Heart left ventricle (tissue), 16 donors: ENCODE data around the gene DYNC1I1. TPM values are rescaled to one million over a fixed set of nuclear protein-coding genes. Genes with fewer than 3 reads are reported as not detected.
A peak's percentile ranks its signal among the peaks of the same experiment; 100 is the strongest.

Source experiments
- ATAC-seq, 4 donors: fragments of 200-7000 bp; cut with Tn5 transposase; one replicate each; pipeline ENCODE4 v1.9.1; 2020 to 2022; ENCODE audit warnings: moderate library complexity in 4 of 4, mild to moderate bottlenecking in 3 of 4, moderate number of reproducible peaks in 1 of 4
- DNase-seq, 5 donors: peaks; one replicate each; pipeline ENCODE4 v3.0.0-alpha.2; 2020
- H3K27ac ChIP-seq, 12 donors: fragments of 200-600 bp; sonication (generic) in 4 of 12; one replicate each; pipeline versions ENCODE4 v1.5.0 to v1.8.0; 2016 to 2022; ENCODE audit warnings: mild to moderate bottlenecking in 2 of 12
- H3K27me3 ChIP-seq, 9 donors: fragments of 200-600 bp; sonication (generic) in 2 of 9; one replicate each; pipeline versions ENCODE4 v1.5.1 to v1.8.0; 2016 to 2022; ENCODE audit warnings: mild to moderate bottlenecking in 3 of 9
- H3K36me3 ChIP-seq, 9 donors: fragments of 200-600 bp; sonication (generic) in 2 of 9; one replicate each; pipeline versions ENCODE4 v1.5.0 to v1.8.0; 2018 to 2022; ENCODE audit warnings: mild to moderate bottlenecking in 2 of 9
- H3K4me1 ChIP-seq, 12 donors: fragments of 200-600 bp; sonication (generic) in 4 of 12; one replicate each; pipeline versions ENCODE4 v1.5.0 to v1.8.0; 2016 to 2022; ENCODE audit warnings: mild to moderate bottlenecking in 3 of 12
- H3K4me3 ChIP-seq, 12 donors: fragments of 200-600 bp; sonication (generic) in 4 of 12; one replicate each; pipeline versions ENCODE4 v1.5.0 to v1.8.0; 2017 to 2022; ENCODE audit warnings: mild to moderate bottlenecking in 9 of 12, moderate library complexity in 4 of 12
- H3K9me3 ChIP-seq, 12 donors: fragments of 200-600 bp; sonication (generic) in 4 of 12; one replicate each; pipeline versions ENCODE4 v1.5.0 to v1.8.0; 2016 to 2022; ENCODE audit warnings: mild to moderate bottlenecking in 1 of 12
- CTCF ChIP-seq, 12 donors: fragments of 200-600 bp; sonication (generic) in 4 of 12; IDR thresholded peaks; one replicate each; pipeline versions ENCODE4 v1.5.0 to v1.8.0; 2018 to 2022; ENCODE audit warnings: antibody characterized with exemption in 12 of 12, mild to moderate bottlenecking in 5 of 12
- POLR2A ChIP-seq, 2 donors: fragments of 450-650 bp; IDR thresholded peaks; one replicate each; pipeline ENCODE4 v1.6.1; 2017; ENCODE audit warnings: antibody characterized with exemption in 2 of 2, mild to moderate bottlenecking in 2 of 2, moderate library complexity in 2 of 2
- WGBS, 4 donors: extraction: QIAGEN DNeasy Blood & Tissue Kit in 2 of 4; methylation state at CpG; one replicate each; pipeline versions ENCODE4 v1.1.5 to v1.1.7; 2013 to 2018; 5-methylcytosine and 5-hydroxymethylcytosine counted together
- intact Hi-C, 10 donors: fragments of 100-400 bp; cut with DNase I; formaldehyde crosslinking; loops; one replicate each; pipeline versions ENCODE4 v1.11.1 to v1.14.2; 2022
- polyA plus RNA-seq, 2 donors: library from polyadenylated mRNA; stranded (reverse); fragments of 200-250 nt; gene quantifications; one replicate each; pipeline ENCODE4 v1.2.3, GENCODE V29; 2013
- total RNA-seq, 9 donors: library from RNA; depleted of rRNA in 2 of 9; stranded (reverse); fragments of >200 nt in 2 of 9; fragmentation: NEBNext Ultra II Directional in 3 of 9; extraction: Animal tissue kit (Norgen Biotek cat#: 25700) in 3 of 9; gene quantifications; one replicate each; pipeline versions ENCODE4 v1.1.0 to v1.2.4, GENCODE V29; 2016 to 2023
- donor health status: ischemic (EF 13 %, LVEDD 7.1; RV severe dilation, severe dysfunction).
- donor health status: healthy with polysubstance abuse.
- donor health status: DM: no; HTN: yes; CAD: no.
- donor health status: DM: no; HTN: no; CAD: no.
- donor health status: ischemic (EF 25% LVEDD 6.9; RV normal size, moderate dysfunction).
- donor health status: ischemic (EF 25% LVEDD 5.7; RV mildly dilated, moderate dysfunction).
- donor health status: healthy.
- donor health status: DM: yes; HTN: yes; CAD: no.
- donor health status: ischemic (EF 35%, LVEDD 5.7; RV mildly dilated, moderate dysfunction).
- donor health status: nonischemic (EF 11% LVEDD 7.7; RV severe dilation, severe dysfunction).
- donor health status: DM: yes; HTN: yes; CAD: no.
- donor health status: PGD.
- donor health status: ischemic (EF 29% LVEDD 5.4; RV normal size, mild dysfunction).
- donor health status: nonischemic (EF 23%, LVEDD 6.1; RV moderate dilation, normal function).

The DYNC1I1 gene
- total and polyA plus RNA-seq, 11 donors, result 6.1 to 46.8 (median 30.6) TPM

- Histone ChIP-seq H3K27me3 (no peaks in the 10 kb centered on the region), H3K4me3 (no peak overlapping the region)
- 86 to 90% (median 88%) methylated on average over 8 of the region's 8 CpGs for WGBS, 4 donors
These were observed 145.3 kb downstream of the DYNC1I1 start for GRCh38 chr7:95917634-95918033.

GRCh38 chr7:95919556-95919955, 147.2 kb downstream of the DYNC1I1 start:
- Histone ChIP-seq H3K4me1 (peaks cover 0 to 5% (median 0%) of the 10 kb centered on the region in 12 donors), H3K27me3 (no peaks in the 10 kb centered on the region), H3K9me3 (no peaks in the 10 kb centered on the region), H3K36me3 (no peaks in the 10 kb centered on the region), H3K4me3 (no peak overlapping the region), H3K27ac (no peak overlapping the region)
- intact Hi-C loops, result loop anchor here in 9 of 10 donors (5.0 to 10.0 kb wide), 8 partner anchors 145 to 1258 kb away; partner anchors contain the start of gene DLX5 (in 2 of the 9)
- DNase-seq, result no peak
- 89 to 94% (median 91%) methylated on average over 2 of the region's 2 CpGs for WGBS, 4 donors
- TF ChIP-seq CTCF (IDR thresholded peaks at IDR 0.05), result peak in 2 of 12 donors; percentile 12 to 16
- no peak for TF ChIP-seq POLR2A (IDR thresholded peaks at IDR 0.05)
- no peak for ATAC-seq

More at GRCh38 chr7:95917634-95918033, 145.3 kb downstream of the DYNC1I1 start:
- TF ChIP-seq CTCF (IDR thresholded peaks at IDR 0.05), result no peak
- no peak for DNase-seq
- H3K9me3 ChIP-seq, result no peaks in the 10 kb centered on the region
- no peak for ATAC-seq
- no peak overlapping the region for H3K27ac ChIP-seq
- intact Hi-C loops, result loop anchor here in 9 of 10 donors (2.0 to 10.0 kb wide), 9 partner anchors 147 to 1260 kb away; partner anchors contain the start of gene DLX5 (in 2 of the 9)
- peaks cover 0 to 5% (median 0%) of the 10 kb centered on the region in 12 donors for H3K4me1 ChIP-seq
- no peaks in the 10 kb centered on the region for H3K36me3 ChIP-seq

DNA sequence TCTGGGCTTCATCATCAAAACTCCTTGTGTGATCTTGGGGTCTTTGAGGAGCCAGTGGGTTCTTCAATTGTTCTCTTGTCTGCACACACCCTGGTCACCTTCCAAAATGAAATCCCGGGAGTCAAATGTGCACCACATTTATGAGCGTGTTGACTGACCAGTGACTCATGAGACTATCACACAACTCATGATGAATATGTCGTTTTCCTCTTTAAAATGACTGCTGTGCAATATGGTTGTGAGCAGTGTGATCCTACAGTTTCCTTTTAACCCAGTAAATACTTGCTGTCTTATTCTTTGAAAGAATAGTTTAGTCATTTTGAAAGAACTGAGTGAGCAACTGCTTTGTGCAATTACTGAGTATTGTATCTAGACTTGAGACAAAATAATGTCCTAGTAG, 149.2 kb downstream of the DYNC1I1 start:
- no peak overlapping the region for H3K4me3 ChIP-seq
- WGBS, 4 donors, result 64 to 81% (median 73%) methylated on average over 3 of the region's 3 CpGs
- intact Hi-C loops, result loop anchor here in 3 of 10 donors (10.0 kb wide), 3 partner anchors 63 to 1143 kb away; no protein-coding TSS in a partner anchor
- no peak for ATAC-seq
- DNase-seq, result no peak
- no peaks in the 10 kb centered on the region for H3K27me3 ChIP-seq
- TF ChIP-seq CTCF (IDR thresholded peaks at IDR 0.05) (no peak), POLR2A (IDR thresholded peaks at IDR 0.05) (no peak)
- no peaks in the 10 kb centered on the region for H3K36me3 ChIP-seq
- no peak overlapping the region for H3K27ac ChIP-seq
- no peaks in the 10 kb centered on the region for H3K9me3 ChIP-seq
- peaks cover 0 to 5% (median 0%) of the 10 kb centered on the region in 12 donors for H3K4me1 ChIP-seq

DNA sequence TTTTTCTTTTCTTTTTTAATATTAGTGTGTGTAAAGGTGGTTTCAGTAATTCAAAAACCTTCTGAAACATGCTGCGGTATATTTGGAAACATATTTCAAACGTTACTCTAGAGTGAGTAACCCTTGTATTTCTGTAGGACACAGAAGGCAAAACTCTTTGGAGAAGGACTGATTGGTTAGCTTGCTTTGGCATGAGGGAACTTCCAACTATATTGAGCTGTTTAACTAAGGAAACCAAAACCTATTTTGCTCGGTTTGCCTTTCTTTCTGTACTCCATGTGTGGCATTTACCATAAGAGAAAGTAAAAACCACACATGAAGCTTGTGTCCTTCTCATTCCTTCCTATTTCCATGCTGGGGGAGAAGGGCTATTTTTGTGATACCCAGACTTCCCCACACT, 149.8 kb downstream of the DYNC1I1 start:
- H3K27me3 ChIP-seq, result no peaks in the 10 kb centered on the region
- no peak overlapping the region for H3K27ac ChIP-seq
- ATAC-seq (no peak), DNase-seq (no peak)
- H3K4me3 ChIP-seq, result no peak overlapping the region
- H3K9me3 ChIP-seq, result no peaks in the 10 kb centered on the region
- TF ChIP-seq CTCF (IDR thresholded peaks at IDR 0.05) (no peak), POLR2A (IDR thresholded peaks at IDR 0.05) (no peak)
- no peaks in the 10 kb centered on the region for H3K36me3 ChIP-seq
- intact Hi-C loops, result loop anchor here in 3 of 10 donors (10.0 kb wide), 3 partner anchors 63 to 1143 kb away; no protein-coding TSS in a partner anchor
- whole genome bisulfite sequencing, 4 donors, result 52 to 68% (median 60%) methylated on average over 3 of the region's 3 CpGs
- H3K4me1 ChIP-seq, result peaks cover 0 to 5% (median 0%) of the 10 kb centered on the region in 12 donors
